NCI-H345 (cell line): ENCODE data around the gene KLHL36.
A peak's percentile ranks its signal among the peaks of the same experiment; 100 is the strongest.

ENCODE experiments used
- DNase-seq: peaks from one replicate; lab custom pipeline; 2025; lab: John Stamatoyannopoulos, UW

KLHL36 gene

DNA sequence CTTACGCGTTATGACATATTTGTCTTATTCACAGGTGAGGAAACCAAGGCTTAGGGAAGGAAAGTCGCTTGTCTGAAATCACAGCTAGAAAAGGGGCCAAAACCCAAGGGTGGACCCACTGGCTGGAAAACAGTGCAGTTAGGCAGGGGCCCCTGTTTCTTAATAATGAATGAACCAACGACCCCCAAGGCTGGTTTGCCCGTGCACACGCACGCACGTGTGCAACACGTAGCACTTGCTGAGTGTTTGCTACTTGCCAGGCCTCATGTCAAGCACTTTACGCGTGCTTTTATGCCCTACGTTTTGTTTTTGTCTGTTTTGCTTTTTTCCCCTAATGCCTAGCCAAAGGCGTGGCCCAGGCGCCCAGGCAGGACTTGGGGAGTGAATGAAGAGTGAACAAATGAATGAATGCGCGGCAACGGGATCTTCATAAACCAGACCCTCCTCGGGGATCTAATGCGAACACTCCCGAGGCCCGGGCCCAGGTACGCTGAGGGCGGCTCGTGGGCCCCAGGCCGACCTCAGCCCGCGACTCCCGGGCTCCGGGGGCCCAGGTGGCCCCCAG is 50.9 kb downstream of the KLHL36 start:
- peak; percentile 34 for DNase-seq

- peak; percentile 71 for DNase-seq
These were observed 51.6 kb downstream of the KLHL36 start, which contains the start of gene USP10 for GRCh38 chr16:84699712-84700445. Gene USP10, plus strand, starts transcription at chr16:84700000. Its CDS starts 91 bp downstream, at chr16:84700091.

- no peak for DNase-seq
These were observed 52.4 kb downstream of the KLHL36 start for GRCh38 chr16:84700446-84701300.

DNA sequence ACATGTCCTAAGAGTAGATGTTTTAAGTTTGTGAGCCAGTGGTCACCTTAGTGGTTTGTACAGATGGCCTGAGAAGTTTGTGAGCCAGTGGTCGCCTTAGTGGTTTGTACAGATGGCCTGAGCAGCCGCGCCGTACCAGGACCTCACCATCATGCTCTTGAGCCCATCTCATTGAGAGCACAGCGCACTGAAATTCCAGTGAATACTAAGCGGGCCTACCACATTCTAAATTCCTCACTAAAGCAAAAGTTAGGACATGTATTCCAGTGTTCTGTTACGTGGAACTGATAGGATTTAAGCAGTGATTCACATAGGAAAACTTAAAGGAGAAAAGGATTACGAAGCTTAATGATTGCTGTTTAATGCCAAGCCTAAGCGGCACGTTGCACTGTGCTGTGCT is 55.4 kb downstream of the KLHL36 start:
- no peak for DNase-seq

DNA sequence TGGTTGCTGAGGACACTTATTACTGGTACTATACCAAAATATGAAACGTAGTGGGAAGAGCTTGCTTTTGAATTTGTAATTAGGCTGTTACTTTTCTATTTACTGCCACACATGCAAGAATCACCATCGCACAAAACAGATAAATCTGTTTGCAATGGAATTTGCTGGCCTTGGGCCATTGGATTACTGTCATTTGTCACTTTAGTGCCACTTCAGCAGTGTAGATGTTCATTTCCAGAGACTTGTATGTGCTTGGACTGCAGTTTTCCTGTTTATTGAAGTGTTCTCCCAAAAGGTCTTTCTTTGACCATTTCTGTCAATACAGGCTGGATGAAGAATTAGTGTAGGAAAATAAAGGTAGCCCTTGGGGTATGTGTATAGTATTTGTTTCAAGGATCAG is 55.9 kb downstream of the KLHL36 start:
- DNase-seq, result no peak

GRCh38 chr16:84706856-84707255 is 58.5 kb downstream of the KLHL36 start:
- no peak for DNase-seq

- no peak for DNase-seq
These were observed 61.3 kb downstream of the KLHL36 start for GRCh38 chr16:84709609-84710008.

GRCh38 chr16:84710686-84711085 is 62.4 kb downstream of the KLHL36 start:
- no peak for DNase-seq
